Measurements from ENCODE around the gene SFXN5.

- TF ChIP-seq CTCF (IDR thresholded peaks at IDR 0.05) (no peak), POLR2A (IDR thresholded peaks at IDR 0.05) (no peak), POLR2AphosphoS5 (IDR thresholded peaks at IDR 0.05; ENCODE audit: insufficient read depth in 1 of 2, low read depth in 1 of 2) (no peak)
Measured at GRCh38 chr2:72953528-72953927, 118.0 kb downstream of the SFXN5 start.

Data from vagina (tissue), 2 donors.